Endometrial microvascular endothelial cells (primary cell): Measurements from ENCODE around the gene FBXO41. TPM values are rescaled to one million over a fixed set of nuclear protein-coding genes. Genes with fewer than 3 reads are reported as not detected.

ENCODE experiments used
- in situ Hi-C: cut with HindIII; loops from 2 replicates; pipeline ENCODE4 v1.10.0; 2017; ENCODE audit warnings: low sequenced_read_pairs, low pct_unique_long_range_greater_than_20kb; ENCODE audit errors: inconsistent ontology term
- total RNA-seq: library from RNA; depleted of rRNA; stranded (reverse); fragments of >200 nt; gene quantifications from one replicate; pipeline ENCODE4 v1.2.3, GENCODE V29; 2015; ENCODE audit errors: inconsistent ontology term

The FBXO41 gene
- not detected for total RNA-seq

- in situ Hi-C loops, result no loop called here
Measured at GRCh38 chr2:73284296-73285158, at the start of gene FBXO41. TSS of gene FBXO41 (minus strand) at chr2:73284478. CDS start at chr2:73269630, 14,848 bp downstream.

- in situ Hi-C loops, result no loop called here
Measured at GRCh38 chr2:73334045-73334444, 49.8 kb upstream of the FBXO41 start.

- in situ Hi-C loops, result no loop called here
Measured at GRCh38 chr2:73333564-73333963, 49.3 kb upstream of the FBXO41 start.

GRCh38 chr2:73324126-73324725, 39.9 kb upstream of the FBXO41 start:
- in situ Hi-C loops, result no loop called here

GRCh38 chr2:73323551-73323950, 39.3 kb upstream of the FBXO41 start:
- in situ Hi-C loops, result no loop called here

- in situ Hi-C loops, result no loop called here
Measured at GRCh38 chr2:73314441-73314840, 30.2 kb upstream of the FBXO41 start.

- in situ Hi-C loops, result no loop called here
Measured at GRCh38 chr2:73307720-73308119, 23.4 kb upstream of the FBXO41 start.

- in situ Hi-C loops, result no loop called here
Measured at GRCh38 chr2:73301636-73302035, 17.4 kb upstream of the FBXO41 start.

GRCh38 chr2:73300926-73301325, 16.6 kb upstream of the FBXO41 start:
- in situ Hi-C loops, result no loop called here

- in situ Hi-C loops, result no loop called here
Measured at GRCh38 chr2:73297586-73297985, 13.3 kb upstream of the FBXO41 start.

GRCh38 chr2:73297151-73297559, 12.9 kb upstream of the FBXO41 start:
- in situ Hi-C loops, result no loop called here

- in situ Hi-C loops, result no loop called here
Measured at GRCh38 chr2:73295751-73296400, 11.6 kb upstream of the FBXO41 start.

- in situ Hi-C loops, result no loop called here
Measured at GRCh38 chr2:73294239-73294638, 10.0 kb upstream of the FBXO41 start.

GRCh38 chr2:73293534-73294171, 9.4 kb upstream of the FBXO41 start, which contains the start of gene EGR4:
TSS of gene EGR4 (minus strand) at chr2:73293548. CDS start at chr2:73293317, 231 bp downstream.
- in situ Hi-C loops, result no loop called here

- in situ Hi-C loops, result no loop called here
Measured at GRCh38 chr2:73292906-73293533, 8.7 kb upstream of the FBXO41 start.

- in situ Hi-C loops, result no loop called here
Measured at GRCh38 chr2:73292316-73292905, 8.1 kb upstream of the FBXO41 start.

- in situ Hi-C loops, result no loop called here
Measured at GRCh38 chr2:73291461-73292315, 7.4 kb upstream of the FBXO41 start.

GRCh38 chr2:73291093-73291460, 6.8 kb upstream of the FBXO41 start:
- in situ Hi-C loops, result no loop called here
